GM21526 (cell line): Measurements from ENCODE around the gene RSU1.

Experiments used
- ATAC-seq: cut with Tn5 transposase; IDR thresholded peaks from one replicate; pipeline ENCODE4 v1.9.1; 2021; ENCODE audit warnings: moderate library complexity; ENCODE audit not compliant: unreplicated experiment, low FRiP score

The RSU1 gene

DNA sequence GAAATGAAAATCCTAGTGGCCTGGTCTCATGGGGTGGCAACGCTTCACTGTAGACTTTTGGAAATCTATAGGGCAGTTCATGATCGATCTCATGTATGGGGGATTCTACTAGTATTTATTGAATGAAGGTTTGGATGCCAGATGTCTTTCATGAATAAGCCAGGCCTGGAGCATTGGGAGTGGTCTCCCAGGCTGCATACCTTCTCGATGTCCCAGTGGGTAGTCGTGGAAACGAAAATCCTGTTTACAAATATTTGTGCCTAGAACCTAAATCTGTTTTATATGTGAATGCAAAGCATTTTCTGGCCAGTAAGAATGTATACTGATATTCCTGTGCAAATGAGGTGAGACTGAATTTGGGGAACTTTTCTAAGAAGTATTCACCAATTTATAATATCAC is 190.5 kb downstream of the RSU1 start:
- no peak for ATAC-seq

- ATAC-seq, result no peak
These were observed 204.3 kb downstream of the RSU1 start for GRCh38 chr10:16612981-16613355.

GRCh38 chr10:16612115-16612980 is 204.9 kb downstream of the RSU1 start:
- no peak for ATAC-seq

- no peak for ATAC-seq
These were observed 206.2 kb downstream of the RSU1 start for GRCh38 chr10:16611037-16611436.

DNA sequence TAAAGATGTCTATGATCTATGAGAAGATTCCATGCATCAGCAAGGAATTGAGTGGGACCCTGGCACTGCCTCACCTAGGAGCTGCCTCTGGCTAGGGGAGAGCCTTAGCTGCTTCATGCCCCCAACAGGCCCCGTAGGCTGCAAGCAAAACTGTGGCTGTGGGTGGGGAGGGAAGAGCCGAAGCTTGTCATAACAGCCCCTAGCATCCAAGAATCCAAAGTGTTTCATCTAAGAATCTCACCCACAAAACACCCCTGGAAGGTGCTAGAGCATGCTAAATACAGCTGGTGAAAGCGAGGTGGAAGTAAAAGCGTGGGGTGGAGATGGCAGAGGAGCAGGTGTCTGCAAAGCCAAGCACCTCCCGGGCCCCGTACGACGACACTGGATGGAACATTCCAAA is 208.0 kb downstream of the RSU1 start:
- ATAC-seq, result no peak

DNA sequence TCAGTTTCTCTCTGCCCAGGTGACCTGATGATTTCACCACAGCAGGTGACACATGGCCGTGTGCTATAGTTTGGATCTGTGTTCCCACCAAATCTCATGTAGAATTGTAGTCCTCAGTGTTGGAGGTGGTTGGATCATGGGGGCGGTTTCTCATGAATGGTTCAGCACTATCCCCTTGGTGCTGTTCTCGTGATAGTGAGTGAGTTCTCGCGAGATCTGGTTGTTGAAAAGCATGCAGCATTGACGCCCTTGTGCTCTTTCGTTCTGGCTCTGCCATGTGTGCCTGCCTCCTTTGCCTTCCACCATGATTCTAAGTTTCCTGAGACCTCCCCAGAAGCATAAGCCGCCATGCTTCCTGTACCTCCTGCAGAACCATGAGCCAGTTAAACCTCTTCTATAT is 210.3 kb downstream of the RSU1 start:
- ATAC-seq, result no peak

GRCh38 chr10:16606421-16606820 is 210.8 kb downstream of the RSU1 start:
- no peak for ATAC-seq

GRCh38 chr10:16603308-16603707 is 213.9 kb downstream of the RSU1 start:
- ATAC-seq, result no peak

- no peak for ATAC-seq
These were observed 215.0 kb downstream of the RSU1 start for GRCh38 chr10:16602104-16602775.

DNA sequence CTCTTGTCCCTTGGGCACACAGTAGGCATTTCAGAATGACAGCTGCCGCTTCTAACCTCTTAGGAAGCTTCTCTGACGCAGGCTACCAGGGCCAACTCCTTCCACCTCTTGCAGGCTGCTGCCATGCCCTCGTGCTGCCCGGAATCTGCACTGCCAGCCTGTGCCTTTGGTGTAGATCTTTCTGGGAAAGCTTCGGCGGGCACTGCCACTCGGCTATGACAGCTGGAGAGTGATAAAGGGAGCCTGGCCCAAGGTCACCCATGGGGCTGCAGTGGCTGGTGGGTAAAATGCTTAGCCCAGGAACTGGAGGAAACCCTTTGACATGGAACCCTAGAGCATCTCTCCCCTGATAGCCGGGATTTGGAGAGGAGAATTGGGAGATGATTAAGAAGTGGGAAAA is 217.6 kb downstream of the RSU1 start:
- no peak for ATAC-seq

DNA sequence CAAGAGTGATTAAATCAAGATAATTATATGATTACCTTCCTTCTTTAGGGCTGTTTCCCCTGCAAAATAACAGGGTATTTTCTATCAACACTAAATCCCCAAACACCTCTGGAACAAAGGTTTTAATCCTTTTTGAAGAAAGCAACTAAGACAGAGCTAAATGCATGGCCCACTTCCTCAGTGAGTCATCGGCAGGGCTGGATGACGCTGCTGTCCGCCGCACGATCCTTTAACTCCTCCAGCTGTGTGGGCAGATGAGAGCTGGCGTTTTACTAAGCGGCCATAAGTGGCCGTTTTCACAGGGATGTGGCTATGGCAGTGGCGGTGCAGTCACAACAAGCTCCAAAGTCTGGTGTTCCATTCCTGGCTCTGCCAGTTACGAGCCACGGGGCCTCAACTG is 219.6 kb downstream of the RSU1 start:
- ATAC-seq, result no peak

- no peak for ATAC-seq
These were observed 224.8 kb downstream of the RSU1 start for GRCh38 chr10:16592378-16592777.

DNA sequence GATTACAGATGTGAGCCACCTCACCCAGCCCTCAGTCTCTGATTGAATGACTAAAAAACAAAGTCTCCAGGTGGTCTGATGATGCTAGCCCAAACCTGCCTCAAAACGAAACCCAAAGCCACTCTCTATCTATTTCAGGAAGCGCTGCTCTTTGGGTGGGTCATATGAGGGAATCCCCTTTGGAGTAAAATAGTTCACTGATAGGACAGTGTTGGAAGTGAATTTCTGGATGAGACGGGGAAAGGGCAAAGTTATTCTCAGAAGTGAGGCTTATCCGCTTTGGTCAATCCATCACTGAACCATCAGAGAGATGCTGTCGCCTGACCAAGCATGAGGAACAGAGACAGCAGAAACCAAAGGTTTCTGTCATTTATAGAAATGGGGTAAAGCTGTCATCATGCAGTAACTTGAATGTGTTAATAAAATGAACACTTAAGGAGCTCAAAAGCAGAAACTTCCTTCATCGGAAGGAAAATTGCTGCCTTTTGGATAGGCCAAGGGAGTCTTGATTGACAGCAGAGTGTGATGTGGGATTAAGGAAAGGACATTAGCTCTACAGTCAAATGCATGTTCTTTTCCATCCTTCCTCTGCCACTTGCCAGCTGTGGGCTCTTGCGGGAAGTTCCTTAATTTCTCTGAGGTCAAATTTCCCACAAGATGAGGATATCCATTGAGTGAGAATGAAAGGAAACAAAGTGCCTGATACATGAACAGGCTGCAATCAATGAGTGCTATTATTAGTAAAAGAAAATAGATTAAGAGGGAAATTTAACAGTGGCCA is 230.7 kb downstream of the RSU1 start:
- ATAC-seq, result peak; percentile 92

DNA sequence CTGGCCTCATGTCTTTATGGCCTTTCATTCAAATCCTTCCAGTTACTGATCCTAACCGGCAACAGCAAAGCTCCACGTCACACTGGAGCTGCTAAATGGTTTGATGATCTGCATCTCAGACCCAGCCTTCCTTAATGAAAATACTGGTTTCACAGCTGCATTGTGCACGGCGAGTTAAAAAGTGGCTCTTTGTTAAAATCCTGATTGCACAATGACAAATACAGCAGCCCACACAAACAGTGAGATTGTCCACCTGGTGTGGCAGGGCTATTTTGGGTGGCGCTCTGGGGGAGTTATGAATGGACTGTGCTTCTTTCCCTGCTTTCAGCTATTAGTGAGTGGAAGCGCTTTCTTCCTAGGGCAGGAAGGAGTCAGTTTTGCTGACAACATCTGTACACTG is 232.1 kb downstream of the RSU1 start:
- no peak for ATAC-seq

DNA sequence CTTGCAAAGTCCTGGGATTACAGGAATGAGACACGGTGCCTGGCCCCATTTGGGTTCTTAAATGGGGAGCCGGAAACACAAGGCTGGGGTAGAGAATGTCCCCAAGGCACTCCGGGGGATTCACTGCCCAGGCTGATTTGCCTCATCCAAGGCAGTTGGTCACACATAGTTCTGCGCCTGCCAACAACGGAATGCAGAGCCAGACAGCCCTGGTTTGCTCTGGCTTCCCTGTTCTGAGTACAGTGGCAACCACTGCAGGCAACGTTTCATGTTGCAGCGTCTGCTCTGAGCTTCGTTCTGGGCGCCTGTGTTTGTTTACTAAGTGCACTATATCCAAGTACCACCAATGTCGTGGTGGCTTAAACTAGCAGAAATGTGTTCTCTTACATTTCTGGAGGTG is 233.8 kb downstream of the RSU1 start:
- no peak for ATAC-seq

- ATAC-seq, result no peak
These were observed 236.0 kb downstream of the RSU1 start for GRCh38 chr10:16581202-16581601.

- peak; percentile 92 for ATAC-seq
These were observed 246.5 kb downstream of the RSU1 start for GRCh38 chr10:16570731-16571130.

DNA sequence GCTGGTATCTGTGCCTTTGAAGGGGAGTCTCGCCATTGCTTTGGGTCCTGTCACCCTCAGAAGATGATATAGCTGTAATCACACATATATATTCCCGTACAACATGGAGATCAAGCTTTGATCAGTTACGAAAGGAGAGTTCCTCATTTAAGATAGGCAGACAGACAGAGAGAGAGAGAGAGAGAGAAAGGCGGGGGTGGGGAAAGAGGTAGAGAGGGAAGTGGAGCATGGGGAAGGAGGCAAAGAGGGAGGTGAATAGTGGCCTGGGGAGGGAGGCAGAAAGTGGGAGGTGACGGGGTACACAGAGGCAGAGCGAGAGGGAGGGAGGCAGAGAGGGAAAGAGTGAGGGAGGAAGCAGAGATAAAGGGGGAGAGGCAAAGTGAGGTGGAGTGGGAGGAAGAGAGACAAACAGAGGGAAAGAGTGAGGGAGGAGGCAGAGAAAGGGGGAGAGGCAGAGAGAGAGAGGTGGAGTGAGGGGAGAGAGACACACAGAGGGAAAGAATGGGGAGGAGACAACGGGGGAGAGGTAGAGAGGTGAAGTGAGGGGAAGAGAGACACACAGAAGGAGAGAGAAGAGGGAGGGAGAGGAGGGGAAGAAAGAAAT is 250.9 kb downstream of the RSU1 start:
- ATAC-seq, result no peak

GRCh38 chr10:16565604-16566003 is 251.6 kb downstream of the RSU1 start:
- ATAC-seq, result no peak

DNA sequence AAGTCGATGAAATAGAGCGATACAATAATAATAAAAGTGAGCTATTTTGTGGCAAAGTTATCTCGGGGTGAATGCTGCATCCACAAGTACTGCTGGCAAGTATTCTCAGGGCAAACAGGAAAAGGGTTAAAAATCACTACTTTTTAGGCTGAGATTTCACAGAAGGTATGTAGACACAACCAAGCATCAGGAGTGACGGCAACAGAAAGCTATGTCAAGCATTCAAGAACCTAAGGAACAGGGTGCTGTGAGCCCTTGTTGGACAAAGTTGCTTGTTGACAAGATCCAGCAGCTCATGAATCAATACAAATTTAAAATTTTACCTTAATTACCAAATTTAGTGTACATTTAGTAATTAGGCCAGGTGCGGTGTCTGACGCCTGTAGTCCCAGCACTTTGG is 254.3 kb downstream of the RSU1 start:
- no peak for ATAC-seq

DNA sequence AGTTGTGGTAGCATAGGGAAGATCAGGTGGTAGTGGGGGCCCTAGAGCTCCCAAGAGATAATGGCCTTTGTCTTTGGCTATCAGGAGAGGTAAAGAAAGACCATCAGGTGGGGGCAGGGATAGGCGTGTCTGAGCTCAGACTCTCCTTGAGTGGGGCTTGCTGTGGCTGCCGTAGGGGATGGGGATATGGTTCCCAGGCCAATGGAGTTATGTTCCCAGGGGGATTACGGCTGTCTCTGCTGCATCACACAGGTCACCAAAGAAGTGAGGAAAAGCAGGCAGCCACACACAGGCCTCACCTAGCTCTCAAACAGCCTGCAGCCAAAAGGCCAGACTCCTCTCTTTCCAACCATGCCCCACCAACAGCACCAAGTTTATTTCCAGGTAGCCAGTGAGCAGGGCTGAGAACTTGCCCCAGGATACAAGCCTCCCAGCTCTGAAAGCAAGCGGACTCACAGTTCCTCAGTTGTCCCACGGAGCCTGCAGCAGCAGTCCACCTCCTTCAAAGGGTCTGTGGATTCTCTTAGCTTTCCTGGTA is 257.9 kb downstream of the RSU1 start:
- ATAC-seq, result no peak
